HG03457 (cell line): Measurements from ENCODE around the gene RCL1.
"Not testable (repeated sequence)": the region's sequence is repeated elsewhere in the genome, so short reads cannot be mapped to it uniquely, and the experiment has no call there.

Source experiments
- ATAC-seq: cut with Tn5 transposase; IDR thresholded peaks from one replicate; pipeline ENCODE4 v1.9.1; 2021; ENCODE audit warnings: moderate number of reproducible peaks; ENCODE audit not compliant: unreplicated experiment

Gene RCL1

GRCh38 chr9:4781408-4781807 lies 11.3 kb upstream of the RCL1 start:
- no peak for ATAC-seq

- ATAC-seq: not testable (repeated sequence)
Measured at GRCh38 chr9:4783191-4783590, 9.6 kb upstream of the RCL1 start.

- ATAC-seq: no peak
Measured at GRCh38 chr9:4784403-4784802, 8.3 kb upstream of the RCL1 start.

- no peak for ATAC-seq
Measured at GRCh38 chr9:4786599-4786998, 6.1 kb upstream of the RCL1 start.

- no peak for ATAC-seq
Measured at GRCh38 chr9:4787876-4788275, 4.9 kb upstream of the RCL1 start.

GRCh38 chr9:4788703-4789102 lies 4.0 kb upstream of the RCL1 start:
- no peak for ATAC-seq

GRCh38 chr9:4792054-4792571 lies 631 bp upstream of the RCL1 start:
- peak; percentile 18 for ATAC-seq

GRCh38 chr9:4793459-4794395 lies 983 bp downstream of the RCL1 start:
- ATAC-seq: no peak

- no peak for ATAC-seq
Measured at GRCh38 chr9:4794691-4795090, 1.9 kb downstream of the RCL1 start.

- ATAC-seq: not testable (repeated sequence)
Measured at GRCh38 chr9:4795108-4795507, 2.4 kb downstream of the RCL1 start.

- no peak for ATAC-seq
Measured at GRCh38 chr9:4796530-4796929, 3.8 kb downstream of the RCL1 start.

GRCh38 chr9:4796988-4797853 lies 4.5 kb downstream of the RCL1 start:
- no peak for ATAC-seq

GRCh38 chr9:4797854-4798150 lies 5.1 kb downstream of the RCL1 start:
- no peak for ATAC-seq

GRCh38 chr9:4798281-4799032 lies 5.7 kb downstream of the RCL1 start:
- no peak for ATAC-seq

GRCh38 chr9:4799033-4799430 lies 6.3 kb downstream of the RCL1 start:
- ATAC-seq: no peak

- ATAC-seq: no peak
Measured at GRCh38 chr9:4799775-4800174, 7.0 kb downstream of the RCL1 start.

- ATAC-seq: no peak
Measured at GRCh38 chr9:4801156-4801555, 8.4 kb downstream of the RCL1 start.

- no peak for ATAC-seq
Measured at GRCh38 chr9:4803670-4804530, 11.2 kb downstream of the RCL1 start.

- ATAC-seq: no peak
Measured at GRCh38 chr9:4804531-4805016, 11.8 kb downstream of the RCL1 start.
